Nephron progenitor cell (in vitro differentiated cells): ENCODE measurements around the gene CCN2.

ENCODE experiments used
- DNase-seq: peaks from one replicate; pipeline ENCODE4 v3.0.0; 2021
- H3K27ac Mint-ChIP-seq: 2 replicates; pipeline ENCODE4 v1.8.0; 2021; ENCODE audit warnings: mild to moderate bottlenecking, moderate library complexity, mixed read lengths
- H3K27me3 Mint-ChIP-seq: 2 replicates; pipeline ENCODE4 v1.8.0; 2021; ENCODE audit warnings: mild to moderate bottlenecking, low read depth, mixed read lengths; ENCODE audit not compliant: poor library complexity
- H3K36me3 Mint-ChIP-seq: 2 replicates; pipeline ENCODE4 v1.8.0; 2021; ENCODE audit warnings: low read depth, mixed read lengths
- H3K4me1 Mint-ChIP-seq: 2 replicates; pipeline ENCODE4 v1.8.0; 2021; ENCODE audit warnings: mixed read lengths
- H3K4me3 Mint-ChIP-seq: 2 replicates; pipeline ENCODE4 v1.8.0; 2021; ENCODE audit warnings: mild to moderate bottlenecking, moderate library complexity, mixed read lengths
- H3K9me3 Mint-ChIP-seq: 2 replicates; pipeline ENCODE4 v1.8.0; 2021; ENCODE audit warnings: mild to moderate bottlenecking, moderate library complexity, mixed read lengths
- TF ChIP-seq, protein P1 (sequence below): fragments of 200-600 bp; sonication (generic); IDR thresholded peaks from 2 replicates; pipeline ENCODE4 v1.5.0; 2021; ENCODE audit warnings: antibody characterized with exemption

CCN2 gene

DNA sequence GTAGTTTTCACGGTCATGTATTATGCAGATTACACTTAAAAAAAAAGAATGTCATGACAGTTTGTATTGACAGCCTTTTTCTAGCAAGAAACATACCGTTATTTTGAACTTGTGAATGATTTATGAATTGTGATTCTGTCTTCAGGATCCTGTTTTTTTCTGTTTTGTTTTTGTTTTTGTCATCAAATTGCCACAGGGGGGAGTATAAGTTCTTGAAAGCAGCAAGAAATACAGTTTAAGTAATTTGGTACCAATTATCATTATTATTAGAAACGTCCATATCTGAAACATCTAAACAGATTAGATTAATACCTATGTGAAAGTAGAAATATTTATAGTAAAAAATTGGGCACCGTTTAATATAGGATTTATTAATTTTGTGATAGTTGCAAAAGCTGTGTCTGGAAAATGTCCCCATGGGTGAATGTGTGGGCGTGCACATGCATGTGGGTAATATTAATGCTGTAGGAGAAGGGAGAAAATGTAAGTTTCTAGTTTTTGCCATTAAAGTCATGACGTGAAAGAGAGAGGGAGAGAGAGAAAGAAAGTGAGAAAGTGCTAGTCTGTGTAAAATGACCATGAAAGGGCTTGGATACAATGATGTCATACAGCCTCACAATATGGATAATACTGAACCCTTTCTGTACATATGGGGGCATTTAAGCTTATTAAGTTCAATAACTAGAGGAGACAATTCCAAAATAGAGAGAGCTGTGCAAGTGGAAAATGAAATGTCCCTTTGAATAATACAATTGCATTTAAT lies 9.4 kb upstream of the CCN2 start:
- TF ChIP-seq, protein P1, sequence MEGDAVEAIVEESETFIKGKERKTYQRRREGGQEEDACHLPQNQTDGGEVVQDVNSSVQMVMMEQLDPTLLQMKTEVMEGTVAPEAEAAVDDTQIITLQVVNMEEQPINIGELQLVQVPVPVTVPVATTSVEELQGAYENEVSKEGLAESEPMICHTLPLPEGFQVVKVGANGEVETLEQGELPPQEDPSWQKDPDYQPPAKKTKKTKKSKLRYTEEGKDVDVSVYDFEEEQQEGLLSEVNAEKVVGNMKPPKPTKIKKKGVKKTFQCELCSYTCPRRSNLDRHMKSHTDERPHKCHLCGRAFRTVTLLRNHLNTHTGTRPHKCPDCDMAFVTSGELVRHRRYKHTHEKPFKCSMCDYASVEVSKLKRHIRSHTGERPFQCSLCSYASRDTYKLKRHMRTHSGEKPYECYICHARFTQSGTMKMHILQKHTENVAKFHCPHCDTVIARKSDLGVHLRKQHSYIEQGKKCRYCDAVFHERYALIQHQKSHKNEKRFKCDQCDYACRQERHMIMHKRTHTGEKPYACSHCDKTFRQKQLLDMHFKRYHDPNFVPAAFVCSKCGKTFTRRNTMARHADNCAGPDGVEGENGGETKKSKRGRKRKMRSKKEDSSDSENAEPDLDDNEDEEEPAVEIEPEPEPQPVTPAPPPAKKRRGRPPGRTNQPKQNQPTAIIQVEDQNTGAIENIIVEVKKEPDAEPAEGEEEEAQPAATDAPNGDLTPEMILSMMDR, result no peak
- no peaks in the 10 kb centered on the region for H3K27me3 Mint-ChIP-seq

DNA sequence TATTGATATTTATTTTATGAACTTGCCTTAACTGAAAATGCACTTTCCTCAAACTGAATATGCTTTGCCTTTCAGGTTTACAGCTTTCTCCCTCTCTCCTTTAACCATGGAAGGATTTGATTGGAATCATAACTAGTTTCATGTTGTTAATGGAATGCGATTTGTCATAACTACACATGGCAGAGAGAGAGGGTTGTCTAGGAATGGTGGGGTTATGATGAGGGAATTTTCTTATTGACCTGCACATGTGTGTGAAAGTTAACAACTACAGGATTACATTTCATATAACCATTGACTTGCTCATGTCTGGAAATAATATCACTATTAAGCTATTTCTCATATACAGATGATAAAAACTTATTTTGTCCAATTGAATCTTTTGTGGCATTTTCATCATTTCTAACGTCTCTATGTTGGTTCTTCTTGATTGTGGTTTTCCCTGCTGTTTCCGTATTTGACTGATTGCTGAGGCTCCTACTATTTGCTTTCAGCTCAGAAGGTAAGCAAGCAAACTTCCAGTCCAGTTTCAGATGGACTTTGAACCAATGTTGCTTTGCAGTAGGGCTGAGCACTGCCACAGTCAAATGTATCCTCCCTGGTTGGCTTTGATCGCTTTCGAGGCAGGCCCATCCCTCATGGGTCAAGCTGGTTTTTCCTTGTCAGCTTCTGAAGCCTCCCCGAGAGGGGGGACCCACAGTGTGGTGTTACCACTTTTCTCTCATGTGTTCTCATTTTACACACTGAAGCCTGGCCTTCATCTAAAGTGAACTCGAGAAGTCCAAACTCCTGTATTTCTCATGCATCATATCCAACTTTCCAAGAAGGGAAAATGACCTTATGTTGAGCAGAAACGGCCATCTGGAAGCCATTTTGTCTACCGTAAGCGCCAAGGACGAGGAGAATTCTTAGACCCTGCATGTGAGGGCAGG lies 7.6 kb upstream of the CCN2 start:
- TF ChIP-seq, protein P1, result no peak
- H3K4me3 Mint-ChIP-seq, result no peak overlapping the region
- peaks cover 18% of the 10 kb centered on the region for H3K4me1 Mint-ChIP-seq
- no peak overlapping the region for H3K27ac Mint-ChIP-seq
- no peaks in the 10 kb centered on the region for H3K27me3 Mint-ChIP-seq
- DNase-seq, result no peak
- no peaks in the 10 kb centered on the region for H3K9me3 Mint-ChIP-seq
- no peaks in the 10 kb centered on the region for H3K36me3 Mint-ChIP-seq

More for the DNA sequence above, 9.4 kb upstream of the CCN2 start:
- Mint-ChIP-seq H3K4me3 (no peak overlapping the region), H3K36me3 (no peaks in the 10 kb centered on the region), H3K4me1 (peaks cover under 1% of the 10 kb centered on the region), H3K9me3 (no peaks in the 10 kb centered on the region), H3K27ac (no peak overlapping the region)
- DNase-seq, result no peak

DNA sequence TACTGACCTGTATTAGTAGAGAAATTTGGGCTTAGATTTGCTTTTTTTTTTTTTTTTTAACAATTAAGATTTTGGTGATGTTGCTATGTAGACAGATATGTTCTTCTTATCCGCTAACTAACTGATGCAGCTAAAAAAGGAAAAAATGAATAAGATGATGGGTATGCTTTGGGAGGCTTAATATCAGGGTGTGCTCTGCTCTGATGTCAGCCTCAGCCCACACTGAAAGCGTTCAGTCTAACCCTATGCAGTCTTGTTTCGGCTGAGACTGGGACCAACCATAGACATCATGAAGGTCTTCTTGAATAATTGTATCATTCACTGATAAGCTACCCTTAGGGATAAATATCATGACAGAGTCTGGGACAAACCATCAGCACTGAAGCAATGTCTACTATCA lies 6.9 kb upstream of the CCN2 start:
- H3K27ac Mint-ChIP-seq, result no peak overlapping the region
- TF ChIP-seq, protein P1, result no peak
- no peak for DNase-seq
- H3K9me3 Mint-ChIP-seq, result no peaks in the 10 kb centered on the region
- H3K4me3 Mint-ChIP-seq, result no peak overlapping the region
- H3K4me1 Mint-ChIP-seq, result peaks cover 23% of the 10 kb centered on the region
- H3K27me3 Mint-ChIP-seq, result peaks cover 2% of the 10 kb centered on the region
- H3K36me3 Mint-ChIP-seq, result no peaks in the 10 kb centered on the region

DNA sequence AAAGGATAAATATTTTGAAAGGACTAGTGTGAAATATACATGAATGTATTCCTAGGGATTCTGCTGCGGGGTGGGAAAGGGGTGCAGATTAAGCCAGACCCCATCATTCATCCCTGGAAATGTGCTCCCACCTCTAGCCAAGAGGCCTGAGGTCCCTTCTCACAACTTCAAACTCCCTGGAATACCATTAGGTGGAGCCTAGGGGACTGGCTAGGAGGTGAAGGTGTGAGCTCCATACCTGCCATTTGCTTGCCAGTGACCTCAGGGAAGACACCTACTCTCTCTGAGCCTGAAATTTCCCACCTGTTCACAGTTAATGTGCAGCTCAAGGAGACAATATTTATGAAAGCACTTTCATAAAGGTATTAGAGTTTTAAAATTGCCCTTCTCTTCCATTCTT lies 4.7 kb upstream of the CCN2 start:
- H3K27ac Mint-ChIP-seq, result no peak overlapping the region
- H3K27me3 Mint-ChIP-seq, result peaks cover 8% of the 10 kb centered on the region
- TF ChIP-seq, protein P1, result no peak
- no peak overlapping the region for H3K4me3 Mint-ChIP-seq
- no peaks in the 10 kb centered on the region for H3K9me3 Mint-ChIP-seq
- H3K36me3 Mint-ChIP-seq, result no peaks in the 10 kb centered on the region
- DNase-seq, result no peak
- H3K4me1 Mint-ChIP-seq, result peaks cover 41% of the 10 kb centered on the region

DNA sequence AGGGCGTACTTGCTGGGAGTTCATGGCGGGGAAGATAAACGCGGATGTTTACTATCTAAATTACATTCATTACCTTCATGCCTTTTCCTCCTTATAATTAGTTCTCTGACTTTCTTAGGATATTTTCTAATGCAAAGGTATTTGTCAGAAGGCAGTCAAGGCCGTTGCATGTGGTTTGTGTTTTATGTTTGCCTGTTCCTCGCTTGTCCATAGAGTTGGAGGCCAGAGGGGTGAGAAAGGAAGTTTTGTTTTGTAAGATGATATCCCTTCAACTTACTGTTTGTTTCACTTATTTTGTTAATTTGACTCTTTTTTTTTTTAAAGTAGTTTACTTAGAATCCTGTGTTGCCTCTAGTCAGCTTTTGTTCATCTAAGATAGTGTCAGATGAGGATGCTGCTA lies 4.0 kb upstream of the CCN2 start:
- H3K4me3 Mint-ChIP-seq, result no peak overlapping the region
- peaks cover 10% of the 10 kb centered on the region for H3K27me3 Mint-ChIP-seq
- DNase-seq, result no peak
- no peaks in the 10 kb centered on the region for H3K9me3 Mint-ChIP-seq
- no peak overlapping the region for H3K27ac Mint-ChIP-seq
- TF ChIP-seq, protein P1, result no peak
- no peaks in the 10 kb centered on the region for H3K36me3 Mint-ChIP-seq
- H3K4me1 Mint-ChIP-seq, result peaks cover 43% of the 10 kb centered on the region
